NCI-H460 (cell line): ENCODE results near the gene SOX10. TPM values are rescaled to one million over a fixed set of nuclear protein-coding genes. Genes with fewer than 3 reads are reported as not detected.

Experiments used
- DNase-seq: peaks from one replicate; pipeline ENCODE4 v3.0.0-alpha.2; 2016; ENCODE audit warnings: low read depth; ENCODE audit errors: extremely low read depth
- polyA plus RNA-seq: library from polyadenylated mRNA; depleted of rRNA; stranded (reverse); fragments of >200 nt; gene quantifications from 2 replicates; pipeline ENCODE4 v1.2.3, GENCODE V29; 2014; cell fraction: nucleus; rRNA removed
- total RNA-seq: library from RNA; depleted of rRNA; stranded (reverse); fragments of >200 nt; shearing (Covaris generic); gene quantifications from 2 replicates; pipeline ENCODE4 v1.2.3, GENCODE V29; 2014; rRNA removed

Gene SOX10
- total RNA-seq, result not detected in 2 replicates
- not detected in 2 replicates for polyA plus RNA-seq

- DNase-seq, result no peak
Observed at GRCh38 chr22:37983860-37984791, at the start of gene SOX10. TSS of gene SOX10 (minus strand) at chr22:37984555. CDS start at chr22:37983784, 771 bp downstream.

- DNase-seq, result no peak
Observed at GRCh38 chr22:38033522-38034277, 49.3 kb upstream of the SOX10 start.

GRCh38 chr22:38032681-38033521 lies 48.5 kb upstream of the SOX10 start:
- DNase-seq, result no peak

GRCh38 chr22:38031491-38031890 lies 47.1 kb upstream of the SOX10 start:
- DNase-seq, result no peak

- DNase-seq, result no peak
Observed at GRCh38 chr22:38030311-38031133, 46.2 kb upstream of the SOX10 start.

GRCh38 chr22:38029901-38030300 lies 45.5 kb upstream of the SOX10 start:
- no peak for DNase-seq

- no peak for DNase-seq
Observed at GRCh38 chr22:38029370-38029769, 45.0 kb upstream of the SOX10 start.

- no peak for DNase-seq
Observed at GRCh38 chr22:38028344-38029130, 44.2 kb upstream of the SOX10 start.

GRCh38 chr22:38027487-38027886 lies 43.1 kb upstream of the SOX10 start:
- DNase-seq, result no peak

- no peak for DNase-seq
Observed at GRCh38 chr22:38026130-38027111, 42.1 kb upstream of the SOX10 start.

GRCh38 chr22:38025514-38025913 lies 41.2 kb upstream of the SOX10 start:
- no peak for DNase-seq

- DNase-seq, result no peak
Observed at GRCh38 chr22:38023045-38023444, 38.7 kb upstream of the SOX10 start.

- DNase-seq, result no peak
Observed at GRCh38 chr22:38021206-38021605, 36.9 kb upstream of the SOX10 start.

- no peak for DNase-seq
Observed at GRCh38 chr22:38018938-38019827, 34.8 kb upstream of the SOX10 start.

GRCh38 chr22:38017939-38018885 lies 33.9 kb upstream of the SOX10 start:
- no peak for DNase-seq
